Measurements from ENCODE around the gene ANKRD33.

DNA sequence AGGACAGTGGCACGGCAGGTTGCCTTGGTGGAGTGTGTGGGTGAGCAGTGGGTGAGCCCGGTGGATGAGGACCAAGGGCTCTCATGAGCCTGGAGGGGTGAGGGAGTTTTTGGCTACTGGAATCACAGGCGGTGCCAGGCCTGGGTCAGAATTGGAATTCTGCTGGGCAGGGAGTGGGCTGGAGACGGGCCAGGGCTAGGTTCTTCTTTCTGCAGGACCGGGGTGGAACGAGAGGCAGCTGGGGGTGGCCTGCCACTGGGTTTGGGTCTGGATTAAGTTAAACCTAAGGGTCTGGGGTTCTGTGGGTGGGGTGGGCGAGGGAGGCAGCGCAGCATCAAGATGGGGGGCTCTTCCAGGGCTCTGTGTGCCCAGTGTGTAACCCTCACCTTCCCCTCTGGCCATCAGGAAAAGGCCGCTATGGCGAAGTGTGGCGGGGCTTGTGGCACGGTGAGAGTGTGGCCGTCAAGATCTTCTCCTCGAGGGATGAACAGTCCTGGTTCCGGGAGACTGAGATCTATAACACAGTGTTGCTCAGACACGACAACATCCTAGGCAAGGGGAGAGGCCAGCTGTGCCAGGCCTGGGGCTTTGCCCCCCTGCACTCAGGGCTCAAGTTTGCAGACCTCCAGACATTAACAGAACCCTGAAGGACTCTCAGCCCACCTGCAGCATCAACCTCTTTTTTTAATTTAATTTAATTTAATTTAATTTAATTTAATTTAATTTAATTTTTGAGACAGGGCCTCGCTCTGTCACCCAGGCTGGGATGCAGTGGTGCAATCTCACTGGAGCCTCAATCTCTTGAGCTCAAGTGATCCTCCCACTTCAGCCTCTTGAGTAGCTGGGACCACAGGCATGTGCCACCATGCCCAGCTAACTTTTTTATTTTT is 26.4 kb downstream of the ANKRD33 start:
- TF ChIP-seq, protein P1, sequence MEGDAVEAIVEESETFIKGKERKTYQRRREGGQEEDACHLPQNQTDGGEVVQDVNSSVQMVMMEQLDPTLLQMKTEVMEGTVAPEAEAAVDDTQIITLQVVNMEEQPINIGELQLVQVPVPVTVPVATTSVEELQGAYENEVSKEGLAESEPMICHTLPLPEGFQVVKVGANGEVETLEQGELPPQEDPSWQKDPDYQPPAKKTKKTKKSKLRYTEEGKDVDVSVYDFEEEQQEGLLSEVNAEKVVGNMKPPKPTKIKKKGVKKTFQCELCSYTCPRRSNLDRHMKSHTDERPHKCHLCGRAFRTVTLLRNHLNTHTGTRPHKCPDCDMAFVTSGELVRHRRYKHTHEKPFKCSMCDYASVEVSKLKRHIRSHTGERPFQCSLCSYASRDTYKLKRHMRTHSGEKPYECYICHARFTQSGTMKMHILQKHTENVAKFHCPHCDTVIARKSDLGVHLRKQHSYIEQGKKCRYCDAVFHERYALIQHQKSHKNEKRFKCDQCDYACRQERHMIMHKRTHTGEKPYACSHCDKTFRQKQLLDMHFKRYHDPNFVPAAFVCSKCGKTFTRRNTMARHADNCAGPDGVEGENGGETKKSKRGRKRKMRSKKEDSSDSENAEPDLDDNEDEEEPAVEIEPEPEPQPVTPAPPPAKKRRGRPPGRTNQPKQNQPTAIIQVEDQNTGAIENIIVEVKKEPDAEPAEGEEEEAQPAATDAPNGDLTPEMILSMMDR (IDR thresholded peaks at IDR 0.05; ENCODE audit: insufficient read depth, low read depth, low read length) = no peak
- TF ChIP-seq EZH2 (IDR thresholded peaks at IDR 0.05; ENCODE audit: insufficient read depth, low read length) = no peak

Data from astrocyte (in vitro differentiated cells and primary cell).